Middle frontal gyrus (tissue), 1 donor: ENCODE data around the gene CCNI.

Experiments used
- DNase-seq: peaks from one replicate; pipeline ENCODE4 v3.0.0-alpha.2; 2015; ENCODE audit warnings: low spot score; ENCODE audit errors: extremely low spot score

The CCNI gene

GRCh38 chr4:77007358-77008230 is 68.2 kb downstream of the CCNI start:
- DNase-seq = no peak

- no peak for DNase-seq
These were observed 68.9 kb downstream of the CCNI start for GRCh38 chr4:77006753-77007353.

- DNase-seq = no peak
These were observed 72.4 kb downstream of the CCNI start for GRCh38 chr4:77003400-77003799.

- no peak for DNase-seq
These were observed 73.3 kb downstream of the CCNI start for GRCh38 chr4:77002321-77003107.

GRCh38 chr4:77001907-77002306 is 73.9 kb downstream of the CCNI start:
- no peak for DNase-seq

GRCh38 chr4:76998251-76998901 is 77.4 kb downstream of the CCNI start:
- no peak for DNase-seq

GRCh38 chr4:76997532-76997931 is 78.3 kb downstream of the CCNI start:
- DNase-seq = peak; percentile 32
